K562 (cell line): ENCODE data around the gene EPDR1. TPM values are rescaled to one million over a fixed set of nuclear protein-coding genes. Genes with fewer than 3 reads are reported as not detected.

Source experiments
- ATAC-seq: fragments of 200-7000 bp; cut with Tn5 transposase; 3 replicates; pipeline ENCODE4 v1.9.1; 2020; ENCODE audit warnings: moderate library complexity
- BruUV-seq: library from RNA; stranded (reverse); fragments of 400-500 nt; replicated peaks from 2 replicates; lab custom pipeline; 2021; lab: Mats Ljungman, UMichigan
- CTCF ChIA-PET: fragments of 300-600 bp; formaldehyde crosslinking; extraction: SDS; loops from one replicate; lab custom pipeline; 2021; ENCODE audit warnings: low intra/inter-chr PET ratio; lab: Yijun Ruan, JAX
- POLR2A ChIA-PET: fragments of 300-600, 350-650 bp; sonication (Branson Sonifier 250); formaldehyde crosslinking; extraction: SDS; loops from one replicate; lab custom pipeline; 2021; ENCODE audit warnings: antibody characterized with exemption, inconsistent platforms; lab: Yijun Ruan, JAX
- DNase-seq, 4 experiments: peaks; one replicate each; pipeline versions ENCODE4 v3.0.0 to v3.0.0-alpha.2; 2011 to 2018; ENCODE audit warnings: low spot score in 3 of 4, mixed read lengths in 3 of 4; ENCODE audit errors: extremely low read depth in 1 of 4
- FAIRE-seq: peaks from 2 replicates; lab custom pipeline; 2011; peaks lifted over from hg19 to GRCh38; lab: Jason Lieb, UNC
- H2AFZ ChIP-seq: 2 replicates; pipeline ENCODE4 v1.6.0; 2011; ENCODE audit warnings: low read depth, low read length, control low read depth, inconsistent platforms
- H3K27ac ChIP-seq: fragments of 200-600 bp; 3 replicates; pipeline ENCODE4 v1.8.0; 2011; ENCODE audit warnings: low read depth, mild to moderate bottlenecking, control low read depth, inconsistent platforms, low read length, moderate library complexity, mixed read lengths; ENCODE audit errors: extremely low read depth
- H3K27me3 ChIP-seq, 2 experiments: fragments of 300-600 bp in 1 of 2; 2 replicates in 1 of 2; 3 replicates in 1 of 2; pipeline versions ENCODE4 v1.6.0 to v1.8.0; 2011; ENCODE audit warnings: inconsistent platforms in 2 of 2, low read length in 2 of 2, mild to moderate bottlenecking in 1 of 2, mixed read lengths in 1 of 2, moderate library complexity in 1 of 2; ENCODE audit not compliant: control insufficient read depth in 2 of 2, insufficient read depth in 2 of 2
- H3K36me3 ChIP-seq: fragments of 300-600 bp; 3 replicates; pipeline ENCODE4 v1.8.0; 2011; ENCODE audit warnings: mild to moderate bottlenecking, low read length, inconsistent platforms; ENCODE audit not compliant: control insufficient read depth, insufficient read depth
- H3K4me1 ChIP-seq, 2 experiments: fragments of 200-600 bp in 1 of 2; replicated peaks in 1 of 2; 2 replicates in 1 of 2; 3 replicates in 1 of 2; pipeline versions ENCODE4 v1.5.1 to v1.8.0; 2011; ENCODE audit warnings: inconsistent platforms in 2 of 2, low read length in 2 of 2, mild to moderate bottlenecking in 1 of 2, mixed read lengths in 1 of 2, moderate library complexity in 1 of 2; ENCODE audit not compliant: control insufficient read depth in 2 of 2, insufficient read depth in 2 of 2
- H3K4me2 ChIP-seq: 2 replicates; pipeline ENCODE4 v1.6.1; 2011; ENCODE audit warnings: low read length, control low read depth, inconsistent platforms, mixed read lengths; ENCODE audit not compliant: insufficient read depth
- H3K4me3 ChIP-seq: fragments of 200-600 bp; sonication (generic), shearing (Covaris generic); 2 replicates; pipeline ENCODE4 v1.5.1; 2016; ENCODE audit warnings: control low read depth, inconsistent platforms
- H3K79me2 ChIP-seq: fragments of 200-600 bp; 3 replicates; pipeline ENCODE4 v1.8.0; 2011; ENCODE audit warnings: low read length, inconsistent platforms; ENCODE audit not compliant: control insufficient read depth, insufficient read depth
- H3K9ac ChIP-seq, 2 experiments: 2 replicates each; pipeline versions ENCODE4 v1.6.0 to v1.6.1; 2011; ENCODE audit warnings: low read depth in 2 of 2, low read length in 2 of 2, control low read depth in 1 of 2, inconsistent platforms in 1 of 2, mild to moderate bottlenecking in 1 of 2, mixed read lengths in 1 of 2; ENCODE audit not compliant: insufficient read depth in 1 of 2
- H3K9me1 ChIP-seq: one replicate; pipeline ENCODE4 v1.6.0; 2011; ENCODE audit warnings: inconsistent platforms, mild to moderate bottlenecking, low read length, moderate library complexity; ENCODE audit not compliant: control insufficient read depth, insufficient read depth
- H3K9me3 ChIP-seq: replicated peaks from 2 replicates; pipeline ENCODE4 v1.5.1; 2011; ENCODE audit warnings: low read depth, low read length, inconsistent platforms; ENCODE audit not compliant: control insufficient read depth, insufficient read depth
- H4K20me1 ChIP-seq: replicated peaks from 2 replicates; pipeline ENCODE4 v1.6.1; 2011; ENCODE audit warnings: low read length, inconsistent platforms, mixed read lengths; ENCODE audit not compliant: control insufficient read depth, insufficient read depth
- BRF1 ChIP-seq: IDR thresholded peaks from 3 replicates; pipeline ENCODE4 v1.6.1; 2011; ENCODE audit warnings: borderline replicate concordance, mild to moderate bottlenecking; ENCODE audit not compliant: insufficient read length; ENCODE audit errors: extremely low read depth
- SMAD1 ChIP-seq: fragments of 150-350 bp; IDR thresholded peaks from 2 replicates; pipeline ENCODE4 v1.6.1; 2014; ENCODE audit warnings: low read length, low read depth; ENCODE audit not compliant: partially characterized antibody
- SNIP1 ChIP-seq: fragments of 450-650 bp; IDR thresholded peaks from 2 replicates; pipeline ENCODE4 v1.7.1; 2017; ENCODE audit warnings: low read depth, mild to moderate bottlenecking
- WHSC1 ChIP-seq: IDR thresholded peaks from one replicate; pipeline ENCODE4 v1.6.1; 2012; ENCODE audit warnings: low read length, control low read depth, inconsistent platforms
- ZNF24 ChIP-seq: fragments of 450-650 bp; IDR thresholded peaks from 2 replicates; pipeline ENCODE4 v1.6.1; 2016
- ZNF583 ChIP-seq: fragments of 250-450 bp; sonication (Bioruptor Pico); IDR thresholded peaks from 2 replicates; pipeline ENCODE4 v1.4.0; 2020
- ZNF785 ChIP-seq: fragments of 250-450 bp; sonication (Bioruptor Pico); IDR thresholded peaks from 2 replicates; pipeline ENCODE4 v1.4.0; 2020; ENCODE audit warnings: mild to moderate bottlenecking
- whole genome bisulfite sequencing: fragments of 100-300 bp; shearing (Covaris generic); methylation state at CpG from one replicate; pipeline ENCODE4 v1.1.6; 2016; ENCODE audit warnings: low coverage, mixed read lengths; ENCODE audit not compliant: insufficient coverage; ENCODE audit errors: missing lambda C conversion rate; 5-methylcytosine and 5-hydroxymethylcytosine counted together
- in situ Hi-C: fragments of 300-500 bp; cut with MboI; formaldehyde crosslinking; loops from 4 replicates; pipeline ENCODE4 v1.15.0; 2018; ENCODE audit warnings: inconsistent platforms, mixed read lengths
- intact Hi-C: fragments of 100-400 bp; cut with micrococcal nuclease; formaldehyde crosslinking; loops from 2 replicates; pipeline ENCODE4 v1.14.2; 2022
- polyA plus RNA-seq, 8 experiments: library from polyadenylated mRNA; depleted of rRNA in 4 of 8; stranded (reverse) in 5 of 8; unstranded in 3 of 8; fragments of >200 nt; fragmentation: Nextera tagmentation in 2 of 8; fragmentation: Illumina TruSeq in 1 of 8; extraction: Ambion mirVana in 2 of 8; extraction: Trizol in 1 of 8; gene quantifications; 2 replicates each; pipeline versions ENCODE4 v1.2.1 to v1.2.3, GENCODE V29; 2011 to 2014; ENCODE audit warnings: inconsistent platforms in 1 of 8, missing spikeins in 1 of 8
- total RNA-seq, 7 experiments: library from RNA; depleted of rRNA in 6 of 7; stranded (reverse); fragments of >200 nt in 6 of 7; fragmentation: Illumina TruSeq in 2 of 7; extraction: Trizol in 2 of 7; gene quantifications; 2 replicates each; pipeline versions ENCODE4 v1.2.1 to v1.2.3, GENCODE V29; 2011 to 2021; ENCODE audit warnings: low replicate concordance in 1 of 7

The EPDR1 gene
- total and polyA plus RNA-seq, 9 of the 15 experiments (the other 6 are each of a cell fraction or from before 2014, with no cell fraction given) = 0.01 to 0.11 TPM; not detected in 7

- ChIA-PET CTCF (no interaction called here), POLR2A (interaction anchor here (0.8 kb wide), 1 partner anchor 10 kb away, joined by 3 read pairs; no protein-coding TSS in a partner anchor)
- in situ Hi-C loops (no loop called here), intact Hi-C loops (no loop called here)
- H3K9ac ChIP-seq = peak overlapping the region in 1 of 2 experiments; percentile 56; a peak in 1 of 4 replicates
- no peak for ATAC-seq
- no peaks in the 10 kb centered on the region for H4K20me1 ChIP-seq
- H3K9me1 ChIP-seq = no peaks in the 10 kb centered on the region
- BruUV-seq = no TSS peak
- TF ChIP-seq SMAD1 (no peak), ZNF583 (CRISPR knock-in tag) (no peak)
- DNase-seq = no peak
- H3K4me3 ChIP-seq = no peak overlapping the region
- no peaks in the 10 kb centered on the region for H3K79me2 ChIP-seq
- H3K27me3 ChIP-seq = no peaks in the 10 kb centered on the region; a peak in 1 of 5 replicates
- no peaks in the 10 kb centered on the region for H3K9me3 ChIP-seq
- no peak overlapping the region for H2AFZ ChIP-seq
- FAIRE-seq = no peak
- H3K27ac ChIP-seq = no peak overlapping the region
- H3K4me2 ChIP-seq = no peak overlapping the region
- peaks cover 0 to 3% of the 10 kb centered on the region in 2 experiments; a peak in 2 of 5 replicates for H3K4me1 ChIP-seq
- 48% methylated on average over 7 of the region's 7 CpGs for WGBS
- no peaks in the 10 kb centered on the region for H3K36me3 ChIP-seq
These were observed 27.4 kb downstream of the EPDR1 start for GRCh38 chr7:37947941-37948210.

- H3K4me3 ChIP-seq = no peak overlapping the region
- H2AFZ ChIP-seq = no peak overlapping the region
- no TSS peak for BruUV-seq
- intact Hi-C loops (no loop called here), in situ Hi-C loops (no loop called here)
- H3K9me1 ChIP-seq = no peaks in the 10 kb centered on the region
- ATAC-seq = no peak
- DNase-seq = no peak
- H3K79me2 ChIP-seq = no peaks in the 10 kb centered on the region
- no peaks in the 10 kb centered on the region for H3K9me3 ChIP-seq
- no peak overlapping the region for H3K27ac ChIP-seq
- CTCF ChIA-PET = no interaction called here
- no peaks in the 10 kb centered on the region for H3K4me1 ChIP-seq
- H4K20me1 ChIP-seq = no peaks in the 10 kb centered on the region
- FAIRE-seq = no peak
- TF ChIP-seq BRF1 (no peak), WHSC1 (no peak), SNIP1 (no peak), ZNF785 (CRISPR knock-in tag) (no peak), ZNF24 (peak; percentile 23; the same call in 1 of the 2 replicates)
- H3K27me3 ChIP-seq = no peaks in the 10 kb centered on the region
- no peak overlapping the region for H3K4me2 ChIP-seq
- no peak overlapping the region for H3K9ac ChIP-seq
- WGBS = 8% methylated on average over 2 of the region's 2 CpGs
- H3K36me3 ChIP-seq = no peaks in the 10 kb centered on the region
- POLR2A ChIA-PET = no interaction called here
These were observed 31.8 kb downstream of the EPDR1 start for GRCh38 chr7:37952240-37952639.
